Glutamatergic neuron (in vitro differentiated cells): ENCODE results near the gene PRKG2. TPM values are rescaled to one million over a fixed set of nuclear protein-coding genes. Genes with fewer than 3 reads are reported as not detected.
"Not testable (repeated sequence)": the region's sequence is repeated elsewhere in the genome, so short reads cannot be mapped to it uniquely, and the experiment has no call there.

Experiments used
- DNase-seq: peaks from one replicate; pipeline ENCODE4 v3.0.0; 2022
- H3K27ac Mint-ChIP-seq: one replicate; pipeline ENCODE4 v1.8.0; 2020; ENCODE audit warnings: mild to moderate bottlenecking, mixed read lengths, inconsistent platforms; ENCODE audit not compliant: unreplicated experiment
- H3K27me3 Mint-ChIP-seq: one replicate; pipeline ENCODE4 v1.8.0; 2020; ENCODE audit warnings: mild to moderate bottlenecking, moderate library complexity, mixed read lengths, inconsistent platforms; ENCODE audit not compliant: unreplicated experiment
- H3K36me3 Mint-ChIP-seq: one replicate; pipeline ENCODE4 v1.8.0; 2020; ENCODE audit warnings: mild to moderate bottlenecking, mixed read lengths, inconsistent platforms; ENCODE audit not compliant: unreplicated experiment
- H3K4me1 Mint-ChIP-seq: one replicate; pipeline ENCODE4 v1.8.0; 2020; ENCODE audit warnings: mild to moderate bottlenecking, low read depth, mixed read lengths, inconsistent platforms; ENCODE audit not compliant: unreplicated experiment
- H3K4me3 Mint-ChIP-seq: one replicate; pipeline ENCODE4 v1.8.0; 2020; ENCODE audit warnings: mild to moderate bottlenecking, mixed read lengths, inconsistent platforms; ENCODE audit not compliant: unreplicated experiment
- H3K9me3 Mint-ChIP-seq: one replicate; pipeline ENCODE4 v1.8.0; 2020; ENCODE audit warnings: mild to moderate bottlenecking, moderate library complexity, mixed read lengths, inconsistent platforms; ENCODE audit not compliant: unreplicated experiment
- CTCF ChIP-seq: fragments of 200-600 bp; sonication (generic); IDR thresholded peaks from one replicate; pipeline ENCODE4 v1.5.0; 2021; ENCODE audit not compliant: partially characterized antibody, unreplicated experiment
- total RNA-seq: library from RNA; stranded (reverse); fragmentation: NEBNext Ultra II Directional; extraction: Animal tissue kit (Norgen Biotek cat#: 25700); gene quantifications from one replicate; pipeline ENCODE4 v1.2.1, GENCODE V29; 2021; ENCODE audit not compliant: unreplicated experiment

Gene PRKG2
- total RNA-seq, 1 donor from 2014 or later: 29.7 TPM

GRCh38 chr4:81164126-81164525 lies 50.9 kb downstream of the PRKG2 start:
- Mint-ChIP-seq H3K36me3 (no peaks in the 10 kb centered on the region), H3K27me3 (peaks cover 4% of the 10 kb centered on the region), H3K27ac (peak overlapping the region; percentile 93), H3K4me1 (peaks cover 36% of the 10 kb centered on the region), H3K4me3 (no peak overlapping the region), H3K9me3 (peaks cover 7% of the 10 kb centered on the region)
- DNase-seq: no peak
- no peak for TF ChIP-seq CTCF

GRCh38 chr4:81162752-81163458 lies 52.1 kb downstream of the PRKG2 start:
- no peak overlapping the region for H3K4me3 Mint-ChIP-seq
- peaks cover 4% of the 10 kb centered on the region for H3K27me3 Mint-ChIP-seq
- DNase-seq: no peak
- H3K4me1 Mint-ChIP-seq: peaks cover 31% of the 10 kb centered on the region
- peaks cover 7% of the 10 kb centered on the region for H3K9me3 Mint-ChIP-seq
- TF ChIP-seq CTCF: no peak
- H3K36me3 Mint-ChIP-seq: no peaks in the 10 kb centered on the region
- H3K27ac Mint-ChIP-seq: no peak overlapping the region

GRCh38 chr4:81153714-81154323 lies 61.2 kb downstream of the PRKG2 start:
- not testable (repeated sequence) for DNase-seq, H3K4me1 Mint-ChIP-seq, H3K9me3 Mint-ChIP-seq, H3K27me3 Mint-ChIP-seq
- Mint-ChIP-seq H3K36me3 (peaks cover 16% of the 10 kb centered on the region), H3K27ac (peak overlapping the region; percentile 54), H3K4me3 (peak overlapping the region; percentile 57)

GRCh38 chr4:81152839-81153713 lies 61.9 kb downstream of the PRKG2 start:
- Mint-ChIP-seq H3K36me3 (peaks cover 16% of the 10 kb centered on the region), H3K27ac (peak overlapping the region; percentile 54), H3K9me3 (peaks cover 6% of the 10 kb centered on the region), H3K27me3 (peaks cover 2% of the 10 kb centered on the region), H3K4me1 (peaks cover 4% of the 10 kb centered on the region), H3K4me3 (peak overlapping the region; percentile 57)
- no peak for DNase-seq
- TF ChIP-seq CTCF: no peak

GRCh38 chr4:81149976-81150375 lies 65.0 kb downstream of the PRKG2 start:
- Mint-ChIP-seq H3K27me3 (no peaks in the 10 kb centered on the region), H3K4me1 (peaks cover 6% of the 10 kb centered on the region), H3K36me3 (peaks cover 7% of the 10 kb centered on the region), H3K27ac (no peak overlapping the region), H3K9me3 (peaks cover 2% of the 10 kb centered on the region), H3K4me3 (no peak overlapping the region)
- TF ChIP-seq CTCF: no peak
- no peak for DNase-seq
